ENCODE results near the gene TENM4. TPM values are rescaled to one million over a fixed set of nuclear protein-coding genes. Genes with fewer than 3 reads are reported as not detected.

The TENM4 gene
- total and polyA plus RNA-seq, 2 of the 13 experiments (the other 11 are each of a cell fraction or from before 2014, with no cell fraction given), result not detected

DNA sequence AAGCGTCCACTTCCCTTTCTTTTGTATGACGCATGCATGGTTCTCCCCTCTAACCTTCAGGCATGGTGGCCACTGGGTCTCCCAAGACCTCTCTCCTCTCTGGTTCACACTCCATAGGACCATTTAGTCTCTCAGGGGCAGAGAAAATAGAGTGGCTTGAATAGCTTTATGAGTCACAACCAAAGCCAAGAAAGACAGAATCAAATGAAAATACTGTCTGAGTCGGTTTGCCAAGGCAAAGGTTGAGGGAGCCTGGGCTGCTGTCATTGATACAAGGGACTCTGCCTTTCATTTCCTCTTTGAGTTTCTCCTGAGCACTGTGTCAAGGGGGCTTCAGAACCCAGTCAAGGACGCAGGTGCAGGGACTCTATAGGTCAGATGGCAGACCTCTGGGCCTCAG lies 44.2 kb downstream of the TENM4 start (continued):
- TF ChIP-seq, protein P1, sequence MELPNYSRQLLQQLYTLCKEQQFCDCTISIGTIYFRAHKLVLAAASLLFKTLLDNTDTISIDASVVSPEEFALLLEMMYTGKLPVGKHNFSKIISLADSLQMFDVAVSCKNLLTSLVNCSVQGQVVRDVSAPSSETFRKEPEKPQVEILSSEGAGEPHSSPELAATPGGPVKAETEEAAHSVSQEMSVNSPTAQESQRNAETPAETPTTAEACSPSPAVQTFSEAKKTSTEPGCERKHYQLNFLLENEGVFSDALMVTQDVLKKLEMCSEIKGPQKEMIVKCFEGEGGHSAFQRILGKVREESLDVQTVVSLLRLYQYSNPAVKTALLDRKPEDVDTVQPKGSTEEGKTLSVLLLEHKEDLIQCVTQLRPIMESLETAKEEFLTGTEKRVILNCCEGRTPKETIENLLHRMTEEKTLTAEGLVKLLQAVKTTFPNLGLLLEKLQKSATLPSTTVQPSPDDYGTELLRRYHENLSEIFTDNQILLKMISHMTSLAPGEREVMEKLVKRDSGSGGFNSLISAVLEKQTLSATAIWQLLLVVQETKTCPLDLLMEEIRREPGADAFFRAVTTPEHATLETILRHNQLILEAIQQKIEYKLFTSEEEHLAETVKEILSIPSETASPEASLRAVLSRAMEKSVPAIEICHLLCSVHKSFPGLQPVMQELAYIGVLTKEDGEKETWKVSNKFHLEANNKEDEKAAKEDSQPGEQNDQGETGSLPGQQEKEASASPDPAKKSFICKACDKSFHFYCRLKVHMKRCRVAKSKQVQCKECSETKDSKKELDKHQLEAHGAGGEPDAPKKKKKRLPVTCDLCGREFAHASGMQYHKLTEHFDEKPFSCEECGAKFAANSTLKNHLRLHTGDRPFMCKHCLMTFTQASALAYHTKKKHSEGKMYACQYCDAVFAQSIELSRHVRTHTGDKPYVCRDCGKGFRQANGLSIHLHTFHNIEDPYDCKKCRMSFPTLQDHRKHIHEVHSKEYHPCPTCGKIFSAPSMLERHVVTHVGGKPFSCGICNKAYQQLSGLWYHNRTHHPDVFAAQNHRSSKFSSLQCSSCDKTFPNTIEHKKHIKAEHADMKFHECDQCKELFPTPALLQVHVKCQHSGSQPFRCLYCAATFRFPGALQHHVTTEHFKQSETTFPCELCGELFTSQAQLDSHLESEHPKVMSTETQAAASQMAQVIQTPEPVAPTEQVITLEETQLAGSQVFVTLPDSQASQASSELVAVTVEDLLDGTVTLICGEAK (IDR thresholded peaks at IDR 0.05), result no peak
- TF ChIP-seq, protein P1 (CRISPR knock-in tag; IDR thresholded peaks at IDR 0.05), result no peak
- TF ChIP-seq JDP2 (CRISPR knock-in tag; IDR thresholded peaks at IDR 0.05; ENCODE audit: borderline replicate concordance) (no peak), ZNF75D (CRISPR knock-in tag; IDR thresholded peaks at IDR 0.05; ENCODE audit: borderline replicate concordance) (no peak), GPN1 (CRISPR knock-in tag; IDR thresholded peaks at IDR 0.05; ENCODE audit: borderline replicate concordance) (no peak)

All from HepG2 (cell line).